Osteocyte (in vitro differentiated cells): ENCODE measurements around the gene ANKLE2. TPM values are rescaled to one million over a fixed set of nuclear protein-coding genes. Genes with fewer than 3 reads are reported as not detected.

Experiments used
- DNase-seq: peaks from one replicate; pipeline ENCODE4 v3.0.0; 2021; ENCODE audit warnings: mixed read lengths; ENCODE audit not compliant: unreplicated experiment; ENCODE audit errors: extremely low spot score
- H3K27ac Mint-ChIP-seq: one replicate; pipeline ENCODE4 v1.8.0; 2021; ENCODE audit warnings: mild to moderate bottlenecking, mixed read lengths; ENCODE audit not compliant: unreplicated experiment
- H3K27me3 Mint-ChIP-seq: one replicate; pipeline ENCODE4 v1.8.0; 2021; ENCODE audit warnings: mixed read lengths; ENCODE audit not compliant: unreplicated experiment
- H3K36me3 Mint-ChIP-seq: one replicate; pipeline ENCODE4 v1.8.0; 2021; ENCODE audit warnings: mixed read lengths; ENCODE audit not compliant: unreplicated experiment
- H3K4me1 Mint-ChIP-seq: one replicate; pipeline ENCODE4 v1.8.0; 2021; ENCODE audit warnings: mixed read lengths; ENCODE audit not compliant: unreplicated experiment
- H3K4me3 Mint-ChIP-seq: one replicate; pipeline ENCODE4 v1.8.0; 2021; ENCODE audit warnings: mild to moderate bottlenecking, moderate library complexity, mixed read lengths; ENCODE audit not compliant: unreplicated experiment
- H3K9me3 Mint-ChIP-seq: one replicate; pipeline ENCODE4 v1.8.0; 2021; ENCODE audit warnings: mixed read lengths; ENCODE audit not compliant: unreplicated experiment
- total RNA-seq: library from RNA; stranded (reverse); gene quantifications from 2 replicates; pipeline ENCODE4 v1.2.1, GENCODE V29; 2021
- TF ChIP-seq, protein P1 (sequence below): fragments of 200-600 bp; sonication (generic); IDR thresholded peaks from 2 replicates; pipeline ENCODE4 v1.5.0; 2021; ENCODE audit warnings: antibody characterized with exemption, mild to moderate bottlenecking, moderate library complexity

Gene ANKLE2
- total RNA-seq, 1 donor from 2014 or later = 70.0 TPM

DNA sequence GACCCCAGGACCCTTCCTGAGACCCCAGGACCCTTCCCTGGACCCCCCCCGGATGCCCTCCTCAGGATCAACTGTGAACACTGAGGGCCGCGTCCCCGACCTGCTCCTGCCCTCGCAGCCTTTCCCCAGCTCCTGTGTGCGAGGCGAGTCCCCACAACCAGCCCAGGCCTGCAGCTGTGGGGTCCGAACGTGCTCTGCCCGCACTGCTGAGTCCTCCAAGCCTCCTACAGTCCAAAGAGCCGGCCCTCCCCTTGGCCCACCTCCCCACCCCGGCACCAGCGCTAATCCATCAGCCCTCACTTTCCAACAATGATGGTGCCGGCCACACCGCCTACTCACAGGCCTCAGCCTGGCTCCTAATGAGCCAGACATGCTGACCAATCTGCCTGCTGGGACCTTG lies 26.2 kb upstream of the ANKLE2 start:
- no peaks in the 10 kb centered on the region for H3K4me1 Mint-ChIP-seq

DNA sequence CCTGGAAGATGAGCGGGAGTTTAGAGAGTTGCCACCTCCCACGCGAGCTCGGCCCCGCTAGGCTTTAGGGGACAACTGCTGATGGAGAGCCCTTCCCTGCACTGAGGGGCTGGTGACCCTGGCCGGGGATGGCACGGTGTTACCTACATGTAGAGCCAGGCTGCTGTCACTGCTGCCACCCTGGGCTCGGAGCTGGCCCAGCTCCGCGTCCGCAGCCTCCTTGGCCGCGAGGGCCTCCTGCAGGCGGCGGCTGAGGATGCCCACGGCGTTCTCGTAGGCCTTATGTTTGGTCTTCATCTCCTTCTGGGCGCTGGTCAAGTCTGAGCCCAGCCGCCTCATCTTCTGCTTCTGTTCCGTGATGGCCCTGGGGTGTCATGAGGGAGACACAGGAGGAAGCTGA lies 24.6 kb upstream of the ANKLE2 start:
- TF ChIP-seq, protein P1, sequence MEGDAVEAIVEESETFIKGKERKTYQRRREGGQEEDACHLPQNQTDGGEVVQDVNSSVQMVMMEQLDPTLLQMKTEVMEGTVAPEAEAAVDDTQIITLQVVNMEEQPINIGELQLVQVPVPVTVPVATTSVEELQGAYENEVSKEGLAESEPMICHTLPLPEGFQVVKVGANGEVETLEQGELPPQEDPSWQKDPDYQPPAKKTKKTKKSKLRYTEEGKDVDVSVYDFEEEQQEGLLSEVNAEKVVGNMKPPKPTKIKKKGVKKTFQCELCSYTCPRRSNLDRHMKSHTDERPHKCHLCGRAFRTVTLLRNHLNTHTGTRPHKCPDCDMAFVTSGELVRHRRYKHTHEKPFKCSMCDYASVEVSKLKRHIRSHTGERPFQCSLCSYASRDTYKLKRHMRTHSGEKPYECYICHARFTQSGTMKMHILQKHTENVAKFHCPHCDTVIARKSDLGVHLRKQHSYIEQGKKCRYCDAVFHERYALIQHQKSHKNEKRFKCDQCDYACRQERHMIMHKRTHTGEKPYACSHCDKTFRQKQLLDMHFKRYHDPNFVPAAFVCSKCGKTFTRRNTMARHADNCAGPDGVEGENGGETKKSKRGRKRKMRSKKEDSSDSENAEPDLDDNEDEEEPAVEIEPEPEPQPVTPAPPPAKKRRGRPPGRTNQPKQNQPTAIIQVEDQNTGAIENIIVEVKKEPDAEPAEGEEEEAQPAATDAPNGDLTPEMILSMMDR = no peak
- Mint-ChIP-seq H3K27ac (no peak overlapping the region), H3K27me3 (no peaks in the 10 kb centered on the region), H3K36me3 (peaks cover 59% of the 10 kb centered on the region), H3K4me3 (no peak overlapping the region), H3K9me3 (no peaks in the 10 kb centered on the region), H3K4me1 (no peaks in the 10 kb centered on the region)
- no peak for DNase-seq

More for the DNA sequence above, 26.2 kb upstream of the ANKLE2 start:
- TF ChIP-seq, protein P1 = no peak
- no peak overlapping the region for H3K27ac Mint-ChIP-seq
- no peaks in the 10 kb centered on the region for H3K27me3 Mint-ChIP-seq
- no peak overlapping the region for H3K4me3 Mint-ChIP-seq
- peaks cover 55% of the 10 kb centered on the region for H3K36me3 Mint-ChIP-seq
- no peak for DNase-seq
- no peaks in the 10 kb centered on the region for H3K9me3 Mint-ChIP-seq

DNA sequence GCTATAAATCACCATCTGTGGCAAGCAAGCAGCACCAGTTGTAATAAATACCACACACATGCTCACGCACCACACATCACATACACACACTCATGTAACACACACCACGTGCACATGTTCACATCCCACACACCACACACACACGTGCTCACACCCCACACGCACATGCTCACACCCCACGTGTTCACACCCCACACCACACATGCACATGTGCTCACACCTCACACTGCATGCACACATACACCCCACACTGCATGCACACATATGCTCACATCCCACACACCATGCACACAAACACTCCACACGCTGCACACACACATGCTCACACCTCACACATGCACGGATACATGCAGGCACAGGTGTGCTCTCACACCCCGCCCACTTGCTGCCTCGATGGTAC lies 22.9 kb upstream of the ANKLE2 start:
- TF ChIP-seq, protein P1 = no peak
- H3K27me3 Mint-ChIP-seq = no peaks in the 10 kb centered on the region
- H3K36me3 Mint-ChIP-seq = peaks cover 66% of the 10 kb centered on the region
- H3K27ac Mint-ChIP-seq = no peak overlapping the region
- no peaks in the 10 kb centered on the region for H3K4me1 Mint-ChIP-seq
- no peak overlapping the region for H3K4me3 Mint-ChIP-seq
- no peak for DNase-seq
- H3K9me3 Mint-ChIP-seq = no peaks in the 10 kb centered on the region

DNA sequence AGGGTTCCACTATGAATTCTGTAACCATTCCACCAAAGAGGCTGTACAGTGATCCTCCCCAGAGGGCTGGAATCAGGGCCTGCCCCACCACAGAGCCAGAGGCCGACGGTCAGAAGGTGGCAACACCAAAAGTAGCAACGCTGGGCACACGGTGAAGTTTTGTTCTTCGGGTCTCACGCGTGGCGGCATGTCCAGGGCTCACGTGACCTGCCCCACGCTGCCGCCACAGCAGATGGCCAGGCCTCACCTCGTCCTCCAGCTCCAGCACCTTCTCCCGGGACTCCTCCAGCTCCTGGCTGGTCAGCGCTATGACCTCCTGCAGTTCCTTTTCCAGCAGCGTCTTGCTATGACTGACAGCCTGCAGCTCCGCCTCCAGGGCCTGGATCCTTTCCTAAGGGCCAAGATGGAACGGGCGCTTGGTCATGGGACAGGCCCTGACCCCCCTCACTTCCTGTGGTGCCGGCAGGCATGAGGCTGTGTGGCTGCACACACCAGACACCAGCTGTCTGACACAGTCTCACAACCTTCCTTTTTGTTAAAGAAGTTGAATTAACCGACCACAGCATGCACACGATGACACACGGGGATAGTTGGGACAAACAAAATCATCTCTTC lies 22.4 kb upstream of the ANKLE2 start:
- no peaks in the 10 kb centered on the region for H3K9me3 Mint-ChIP-seq
- H3K36me3 Mint-ChIP-seq = peaks cover 64% of the 10 kb centered on the region
- no peaks in the 10 kb centered on the region for H3K27me3 Mint-ChIP-seq
- TF ChIP-seq, protein P1 = no peak
- H3K4me1 Mint-ChIP-seq = no peaks in the 10 kb centered on the region
- no peak overlapping the region for H3K27ac Mint-ChIP-seq
- no peak overlapping the region for H3K4me3 Mint-ChIP-seq
- no peak for DNase-seq

DNA sequence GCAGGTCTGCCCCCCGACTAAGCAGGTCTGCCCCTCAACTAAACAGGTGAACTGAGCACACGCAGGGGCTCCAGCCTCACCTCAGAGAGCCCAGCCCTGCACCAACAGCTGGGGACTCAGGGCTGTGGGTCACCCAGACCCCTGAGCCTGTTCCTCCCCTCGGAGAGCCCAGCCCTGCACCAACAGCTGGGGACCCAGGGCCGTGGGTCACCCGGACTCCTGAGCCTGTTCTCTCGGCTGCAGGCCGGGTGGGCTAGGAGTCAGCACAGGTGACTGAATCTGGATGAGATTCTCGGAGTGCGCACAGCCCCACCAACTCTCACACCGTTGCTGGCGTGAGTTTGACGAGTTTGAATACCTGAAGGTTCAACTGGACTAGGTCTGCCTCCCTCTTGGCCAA lies 20.3 kb upstream of the ANKLE2 start:
- Mint-ChIP-seq H3K4me1 (no peaks in the 10 kb centered on the region), H3K36me3 (peaks cover 56% of the 10 kb centered on the region), H3K4me3 (no peak overlapping the region), H3K9me3 (no peaks in the 10 kb centered on the region), H3K27me3 (no peaks in the 10 kb centered on the region), H3K27ac (no peak overlapping the region)
- TF ChIP-seq, protein P1 = no peak
- DNase-seq = no peak
